ENCODE results near the gene PLS1.

PLS1 gene

GRCh38 chr3:142626971-142627370 lies 30.8 kb downstream of the PLS1 start:
- no peak overlapping the region for H3K27ac ChIP-seq
- H3K9me3 ChIP-seq: no peaks in the 10 kb centered on the region
- TF ChIP-seq CTCF (IDR thresholded peaks at IDR 0.05): no peak
- H3K27me3 ChIP-seq: no peaks in the 10 kb centered on the region
- no peaks in the 10 kb centered on the region for H3K4me1 ChIP-seq (ENCODE audit: control insufficient read depth in 1 of 2, insufficient read depth in 1 of 2, low read depth in 1 of 2, low read length in 1 of 2)
- H3K4me3 ChIP-seq (ENCODE audit: low read depth in 1 of 2, low read length in 1 of 2): no peak overlapping the region
- H3K36me3 ChIP-seq: no peaks in the 10 kb centered on the region

- no peak overlapping the region for H3K4me3 ChIP-seq (ENCODE audit: low read depth in 1 of 2, low read length in 1 of 2)
- H3K27ac ChIP-seq: no peak overlapping the region
These were observed 32.6 kb downstream of the PLS1 start for GRCh38 chr3:142628801-142629200.

GRCh38 chr3:142633073-142633472 lies 36.9 kb downstream of the PLS1 start:
- Histone ChIP-seq H3K36me3 (no peaks in the 10 kb centered on the region), H3K4me3 (ENCODE audit: low read depth in 1 of 2, low read length in 1 of 2) (no peak overlapping the region), H3K4me1 (ENCODE audit: control insufficient read depth in 1 of 2, insufficient read depth in 1 of 2, low read depth in 1 of 2, low read length in 1 of 2) (no peaks in the 10 kb centered on the region), H3K27ac (no peak overlapping the region), H3K27me3 (no peaks in the 10 kb centered on the region), H3K9me3 (no peaks in the 10 kb centered on the region)
- TF ChIP-seq CTCF (IDR thresholded peaks at IDR 0.05): no peak

More at GRCh38 chr3:142628801-142629200, 32.6 kb downstream of the PLS1 start:
- TF ChIP-seq CTCF (IDR thresholded peaks at IDR 0.05): no peak
- Histone ChIP-seq H3K36me3 (no peaks in the 10 kb centered on the region), H3K4me1 (ENCODE audit: control insufficient read depth in 1 of 2, insufficient read depth in 1 of 2, low read depth in 1 of 2, low read length in 1 of 2) (no peaks in the 10 kb centered on the region), H3K27me3 (no peaks in the 10 kb centered on the region), H3K9me3 (no peaks in the 10 kb centered on the region)

GRCh38 chr3:142636050-142636449 lies 39.9 kb downstream of the PLS1 start:
- Histone ChIP-seq H3K36me3 (no peaks in the 10 kb centered on the region), H3K4me3 (ENCODE audit: low read depth in 1 of 2, low read length in 1 of 2) (no peak overlapping the region), H3K27ac (no peak overlapping the region), H3K27me3 (no peaks in the 10 kb centered on the region), H3K4me1 (ENCODE audit: control insufficient read depth in 1 of 2, insufficient read depth in 1 of 2, low read depth in 1 of 2, low read length in 1 of 2) (no peaks in the 10 kb centered on the region), H3K9me3 (no peaks in the 10 kb centered on the region)
- no peak for TF ChIP-seq CTCF (IDR thresholded peaks at IDR 0.05)

GRCh38 chr3:142636664-142637063 lies 40.5 kb downstream of the PLS1 start:
- no peaks in the 10 kb centered on the region for H3K4me1 ChIP-seq (ENCODE audit: control insufficient read depth in 1 of 2, insufficient read depth in 1 of 2, low read depth in 1 of 2, low read length in 1 of 2)
- no peak overlapping the region for H3K4me3 ChIP-seq (ENCODE audit: low read depth in 1 of 2, low read length in 1 of 2)
- TF ChIP-seq CTCF (IDR thresholded peaks at IDR 0.05): no peak
- H3K27ac ChIP-seq: no peak overlapping the region
- no peaks in the 10 kb centered on the region for H3K36me3 ChIP-seq
- no peaks in the 10 kb centered on the region for H3K27me3 ChIP-seq
- H3K9me3 ChIP-seq: no peaks in the 10 kb centered on the region

GRCh38 chr3:142638291-142638690 lies 42.1 kb downstream of the PLS1 start:
- no peaks in the 10 kb centered on the region for H3K4me1 ChIP-seq (ENCODE audit: control insufficient read depth in 1 of 2, insufficient read depth in 1 of 2, low read depth in 1 of 2, low read length in 1 of 2)
- no peak overlapping the region for H3K27ac ChIP-seq
- no peak overlapping the region for H3K4me3 ChIP-seq (ENCODE audit: low read depth in 1 of 2, low read length in 1 of 2)
- H3K27me3 ChIP-seq: no peaks in the 10 kb centered on the region
- no peaks in the 10 kb centered on the region for H3K36me3 ChIP-seq
- H3K9me3 ChIP-seq: no peaks in the 10 kb centered on the region
- no peak for TF ChIP-seq CTCF (IDR thresholded peaks at IDR 0.05)
